ENCODE data around the gene SPTY2D1.
"Not testable (repeated sequence)": the region's sequence is repeated elsewhere in the genome, so short reads cannot be mapped to it uniquely, and the experiment has no call there.

DNA sequence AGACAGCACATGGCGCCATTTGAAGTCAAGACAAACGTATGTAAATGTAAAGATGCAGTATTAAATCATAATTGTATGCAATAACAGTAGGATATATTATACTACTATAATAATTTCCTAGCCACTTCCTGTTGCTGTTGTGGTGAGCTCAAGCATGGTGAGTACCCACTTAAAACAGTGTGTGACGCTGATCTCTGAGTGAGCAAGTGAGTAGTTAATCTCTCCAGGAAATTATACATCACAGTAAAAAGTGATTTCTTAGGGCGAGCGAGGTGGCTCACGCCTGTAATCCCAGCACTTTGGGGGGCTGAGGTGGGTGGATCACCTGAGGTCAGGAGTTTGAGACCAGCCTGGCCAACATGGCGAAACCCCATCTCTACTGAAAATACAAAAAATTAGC lies 38.1 kb upstream of the SPTY2D1 start:
- TF ChIP-seq SUZ12 (IDR thresholded peaks at IDR 0.05; ENCODE audit: extremely low read depth, insufficient read depth, insufficient read length); YY1 (IDR thresholded peaks at IDR 0.05; ENCODE audit: insufficient read depth, insufficient read length): not testable (repeated sequence)

Measured in NT2/D1 (cell line).